Head of caudate nucleus (tissue), 42 donors: Measurements from ENCODE around the gene DAB1.

Source experiments
- DNase-seq, 42 donors: peaks; one replicate each; pipeline versions ENCODE4 v3.0.0 to v3.0.0-alpha.2; 2020 to 2021; ENCODE audit warnings: mixed read lengths in 7 of 42
- intact Hi-C: fragments of 100-400 bp; cut with DNase I; formaldehyde crosslinking; loops from one replicate; pipeline ENCODE4 v1.15.0; 2022

The DAB1 gene

DNA sequence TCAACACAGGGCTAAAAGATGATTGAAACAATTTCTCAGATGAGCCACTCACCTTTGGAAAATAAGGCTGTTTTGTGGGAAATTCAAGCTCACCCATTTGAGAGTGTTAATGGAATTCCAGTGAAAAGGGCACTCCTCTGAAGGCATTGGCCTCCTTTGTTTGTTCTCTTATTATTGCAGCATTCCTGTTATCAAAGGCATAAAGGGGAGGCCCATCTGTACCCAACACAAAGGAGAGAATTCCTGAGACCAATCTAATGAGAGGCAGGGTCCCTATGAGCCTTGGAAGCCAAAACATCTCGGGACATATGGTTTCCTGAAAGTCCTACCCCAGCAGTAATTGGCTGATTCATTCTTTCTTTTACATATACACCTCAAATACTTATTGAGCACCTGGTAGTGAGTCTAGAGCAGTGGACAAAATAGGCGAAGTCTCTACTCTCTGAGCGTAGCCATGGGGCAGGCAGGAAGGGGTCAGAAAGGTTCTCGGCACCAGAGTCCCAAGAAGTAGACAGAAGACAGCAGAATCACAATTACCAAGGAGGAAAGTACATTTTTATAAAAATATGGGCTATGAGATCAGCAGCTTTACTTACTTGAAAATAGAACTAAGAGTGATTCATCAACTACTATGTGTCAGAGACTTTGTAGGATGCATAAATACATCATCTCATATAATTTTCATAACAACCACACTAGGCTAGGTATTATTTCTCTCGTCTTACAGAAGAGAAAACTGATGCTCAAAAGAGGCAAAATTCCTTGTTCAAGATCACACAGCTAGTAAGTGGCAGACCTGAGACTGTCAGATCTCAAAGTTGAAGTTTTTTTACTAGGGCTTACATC lies 218.7 kb downstream of the DAB1 start:
- intact Hi-C loops, result no loop called here
- no peak for DNase-seq

DNA sequence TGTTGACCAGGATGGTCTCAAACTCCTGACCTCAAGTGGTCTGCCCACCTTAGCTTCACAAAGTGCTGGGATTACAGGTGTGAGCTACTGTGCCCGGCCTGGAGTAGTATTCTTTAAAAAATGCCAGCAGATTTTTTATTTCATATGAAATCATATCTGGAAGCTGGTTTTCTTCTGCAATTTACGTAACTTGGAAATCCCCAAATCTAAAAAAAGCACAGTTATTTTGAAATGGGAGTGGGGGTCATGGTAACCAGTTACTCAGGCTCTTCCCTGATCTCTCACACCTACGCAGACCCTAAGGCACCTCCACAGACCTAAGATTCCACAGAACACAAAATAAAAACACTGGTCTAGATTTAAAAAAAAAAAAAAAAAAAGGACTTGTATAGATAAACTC lies 219.8 kb downstream of the DAB1 start:
- no peak for DNase-seq
- intact Hi-C loops, result no loop called here

DNA sequence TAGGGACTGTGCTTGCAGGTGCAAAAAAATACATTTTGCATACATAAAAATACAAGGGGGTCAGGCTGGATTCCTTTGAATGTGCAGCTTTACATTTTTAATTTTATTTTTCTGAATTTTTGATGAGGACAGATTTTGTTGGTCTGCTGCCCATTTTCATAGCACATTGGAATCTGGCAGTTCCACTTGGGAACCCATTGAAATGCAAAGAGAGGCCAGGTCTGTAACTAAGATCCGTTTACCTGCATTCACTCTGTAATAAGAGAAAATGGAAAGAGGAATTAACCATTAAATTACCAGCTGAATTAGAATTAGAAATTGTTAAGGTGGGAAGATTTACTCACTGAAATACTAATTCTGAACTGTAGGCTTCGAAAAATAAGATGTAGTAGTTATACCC lies 221.6 kb downstream of the DAB1 start:
- intact Hi-C loops, result no loop called here

DNA sequence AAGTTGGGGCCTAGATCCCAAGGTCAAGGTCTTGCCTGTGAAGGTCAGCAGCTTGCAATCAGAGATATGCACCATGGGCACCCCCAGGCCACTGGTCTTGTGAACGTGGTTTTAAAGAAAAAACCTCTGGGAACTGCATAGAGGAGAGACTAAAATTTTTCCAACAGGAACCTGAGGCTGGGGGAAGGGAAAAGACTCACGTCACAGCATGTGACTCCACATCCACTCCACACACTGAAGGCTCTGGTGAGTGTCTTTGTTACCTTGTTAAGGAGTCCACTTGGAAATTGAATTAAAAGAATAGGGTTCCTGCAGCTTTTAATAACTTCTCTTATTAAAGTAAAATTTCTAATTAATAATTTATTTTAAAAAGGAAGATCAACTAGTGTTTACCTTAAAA lies 224.9 kb downstream of the DAB1 start:
- intact Hi-C loops, result no loop called here

More for the DNA sequence above, 221.6 kb downstream of the DAB1 start:
- no peak for DNase-seq

DNA sequence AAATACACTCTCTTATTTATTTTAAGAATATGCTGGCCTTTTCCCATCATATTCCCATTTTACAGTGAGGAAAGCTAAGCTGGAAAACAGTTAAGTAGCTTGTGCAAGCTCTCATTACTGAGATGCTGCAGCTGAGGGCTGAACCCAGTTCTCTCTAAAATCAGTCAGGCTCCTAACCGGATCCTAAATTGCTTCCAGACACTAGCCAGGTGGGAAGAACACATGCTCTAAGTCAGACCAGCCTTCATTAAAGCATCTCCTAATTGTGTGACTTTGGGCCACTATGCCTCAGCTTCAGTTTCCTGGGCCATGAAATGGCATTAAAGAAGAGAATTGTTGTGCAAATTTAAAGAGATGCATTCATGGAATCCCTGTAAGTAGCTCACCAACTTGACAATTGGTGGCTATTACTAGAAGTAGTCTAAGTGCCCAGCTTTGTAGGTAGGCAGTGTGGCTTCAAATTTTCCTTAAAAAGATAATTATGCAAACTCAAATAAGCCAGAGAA lies 228.4 kb downstream of the DAB1 start:
- DNase-seq, result no peak
- intact Hi-C loops, result no loop called here

More for the DNA sequence above, 224.9 kb downstream of the DAB1 start:
- DNase-seq, result no peak

DNA sequence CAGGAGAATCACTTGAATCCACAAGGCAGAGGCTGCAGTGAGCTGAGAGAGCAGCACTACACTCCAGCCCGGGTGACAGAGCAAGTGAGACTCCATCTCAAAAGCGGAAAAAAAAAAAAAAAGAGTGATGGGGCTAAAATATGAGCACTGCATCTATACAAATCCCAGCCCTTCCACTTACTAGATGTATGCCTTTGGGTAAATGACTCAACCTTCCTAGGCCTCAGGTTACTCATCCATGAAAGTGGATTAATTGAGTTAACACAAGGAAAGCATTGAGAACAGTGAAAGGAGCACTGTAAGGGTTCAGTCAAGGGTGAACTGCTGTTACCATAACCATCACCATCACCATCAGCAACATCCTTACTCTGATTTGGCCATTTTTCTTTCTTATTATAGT lies 231.6 kb downstream of the DAB1 start:
- intact Hi-C loops, result no loop called here
- DNase-seq, result no peak

DNA sequence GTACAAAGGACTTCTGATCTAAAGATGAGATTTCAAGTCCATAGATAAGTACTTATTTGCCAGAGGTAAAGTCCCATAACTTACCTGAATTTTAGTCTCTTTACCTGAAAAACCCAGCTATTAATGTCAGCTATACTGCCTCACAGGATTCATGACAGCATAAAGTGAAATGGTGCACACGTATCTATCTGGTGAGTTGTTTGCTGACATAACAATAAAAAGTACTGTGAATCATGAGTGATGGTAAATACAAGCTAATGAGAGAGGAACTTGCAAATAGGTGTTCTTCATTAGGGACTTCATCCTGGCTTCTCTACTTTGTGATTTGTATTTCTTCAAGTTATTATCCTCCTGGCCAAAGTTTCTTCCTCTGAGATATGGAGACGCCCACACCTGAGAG lies 233.0 kb downstream of the DAB1 start:
- DNase-seq, result no peak
- intact Hi-C loops, result no loop called here

DNA sequence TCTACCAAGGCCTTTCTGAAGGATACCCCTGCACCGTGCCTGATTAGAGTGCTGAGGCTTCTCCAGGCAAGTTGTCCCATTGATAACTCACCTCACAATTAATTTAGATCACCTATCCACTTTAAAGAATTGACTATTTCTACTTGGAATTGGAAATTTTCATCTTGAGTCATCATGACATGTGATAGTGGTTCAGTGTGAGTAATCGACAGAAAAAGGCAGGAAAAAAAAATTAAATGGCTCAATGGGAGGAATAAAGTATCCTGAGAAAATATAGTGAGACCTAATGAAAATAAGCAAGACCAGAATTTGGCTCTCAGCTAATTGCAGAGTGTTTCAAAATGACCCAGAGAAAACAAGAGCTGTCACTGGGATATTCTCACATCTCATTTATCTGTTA lies 235.7 kb downstream of the DAB1 start:
- intact Hi-C loops, result no loop called here
- DNase-seq, result no peak

DNA sequence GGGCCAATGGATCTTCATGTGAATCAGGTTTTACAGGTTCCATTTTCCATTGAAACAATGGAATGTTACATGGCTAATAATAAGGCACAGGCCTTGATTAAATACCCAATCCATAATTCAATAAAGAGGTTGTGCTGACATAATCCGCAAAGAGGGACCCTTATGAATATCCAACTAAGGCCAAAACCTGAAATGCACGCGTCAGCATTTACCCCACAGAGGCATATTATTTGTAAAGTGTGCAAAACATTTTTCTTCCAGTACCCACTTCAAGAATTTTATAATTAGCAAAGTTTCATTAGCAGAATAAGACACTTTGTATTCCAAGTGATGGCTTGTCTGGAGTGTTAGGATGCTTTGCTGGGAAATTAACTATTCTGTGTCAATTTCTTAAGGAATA lies 237.4 kb downstream of the DAB1 start:
- no peak for DNase-seq
- intact Hi-C loops, result no loop called here

DNA sequence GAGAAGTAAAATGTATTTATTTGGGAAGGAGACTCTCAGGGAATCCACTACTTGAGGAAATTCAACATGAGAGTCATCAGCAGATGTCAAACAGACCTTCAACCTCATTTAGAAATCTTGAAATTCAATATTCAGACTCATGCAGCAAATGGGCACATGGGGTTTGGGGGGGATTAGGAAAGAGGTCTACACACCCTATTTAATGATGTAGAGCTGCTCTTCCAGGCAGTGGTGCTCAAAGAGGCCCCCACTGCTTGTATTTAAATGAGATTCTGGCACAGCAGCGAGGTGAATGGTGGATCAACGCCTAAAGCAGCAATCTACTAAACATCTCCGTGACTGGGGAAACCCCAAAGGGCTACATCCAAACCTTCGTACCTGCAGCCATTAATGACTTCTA lies 244.9 kb downstream of the DAB1 start:
- DNase-seq, result no peak
- intact Hi-C loops, result no loop called here

DNA sequence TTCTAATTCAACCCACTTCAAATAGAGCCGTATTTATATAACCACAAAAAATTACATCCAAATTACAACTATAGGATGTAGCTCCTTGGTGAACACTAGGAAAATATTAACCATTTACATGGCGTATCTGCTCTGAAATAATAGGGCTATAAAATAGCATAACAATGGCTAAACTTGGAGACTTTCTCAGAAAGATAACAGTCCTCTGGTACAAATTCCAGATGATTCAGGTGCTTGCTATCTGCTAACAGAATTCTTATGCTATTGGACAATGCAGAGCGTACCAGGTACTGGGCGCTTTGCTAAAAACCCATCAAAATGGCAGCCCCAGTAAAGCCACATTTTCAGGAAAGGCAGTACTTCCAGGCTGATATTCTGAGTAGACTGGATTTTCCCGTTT lies 248.4 kb downstream of the DAB1 start:
- intact Hi-C loops, result no loop called here
- no peak for DNase-seq

DNA sequence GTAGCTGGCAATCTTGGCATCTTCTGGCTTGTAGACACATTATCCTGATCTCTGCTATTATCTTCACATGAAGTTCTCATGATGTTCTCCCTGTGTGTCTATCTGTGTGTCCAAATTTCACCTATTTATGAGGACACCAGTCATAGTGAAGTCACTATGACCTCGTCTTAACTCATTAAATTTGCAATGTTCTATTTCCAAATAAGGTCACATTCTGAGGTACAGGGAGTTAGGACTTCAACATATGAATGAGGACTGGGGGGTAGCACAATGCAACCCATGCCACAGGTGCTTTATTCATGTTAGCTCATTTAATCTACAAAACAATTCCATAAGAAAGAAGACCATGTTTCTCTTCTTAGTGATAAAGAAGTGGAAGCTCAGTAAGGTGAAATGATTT lies 251.8 kb downstream of the DAB1 start:
- intact Hi-C loops, result no loop called here
- DNase-seq, result no peak

DNA sequence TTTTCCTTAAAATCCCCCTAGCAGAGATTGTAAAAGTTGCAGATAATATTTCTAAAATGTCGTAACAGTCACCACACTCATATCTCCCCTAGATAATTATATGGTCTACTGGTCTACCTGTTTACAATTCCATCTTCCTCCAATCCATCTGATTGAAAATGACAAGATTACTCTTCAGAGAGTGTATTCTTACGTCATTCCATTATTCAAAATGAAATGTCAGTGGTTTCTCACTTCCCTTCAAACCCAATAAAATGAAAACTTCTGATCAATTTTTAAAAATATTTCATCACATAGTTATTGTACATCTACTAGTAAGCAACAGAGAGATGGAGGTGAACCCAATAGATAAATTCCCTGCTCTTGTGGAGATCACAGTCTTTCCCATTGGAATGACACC lies 255.9 kb downstream of the DAB1 start:
- no peak for DNase-seq
- intact Hi-C loops, result no loop called here

DNA sequence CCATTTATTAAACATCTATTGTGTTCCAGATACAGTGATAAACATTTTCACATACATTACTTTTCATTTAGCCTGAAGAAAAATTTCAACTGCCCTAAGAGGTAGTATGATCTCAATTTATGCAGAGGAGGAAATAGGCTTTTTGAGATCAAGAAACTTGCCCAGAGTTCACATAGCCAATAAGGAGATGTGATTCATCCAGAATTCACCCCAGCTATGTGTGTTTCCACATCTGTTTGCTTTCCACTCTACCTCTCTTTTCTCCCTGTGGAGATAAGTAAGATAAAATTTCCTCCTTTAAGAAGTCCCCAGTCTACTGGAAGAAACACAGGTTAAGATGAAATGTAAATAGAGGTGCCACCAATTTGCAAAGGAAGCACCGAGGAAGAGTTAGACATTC lies 258.3 kb downstream of the DAB1 start:
- DNase-seq, result no peak
- intact Hi-C loops, result no loop called here

DNA sequence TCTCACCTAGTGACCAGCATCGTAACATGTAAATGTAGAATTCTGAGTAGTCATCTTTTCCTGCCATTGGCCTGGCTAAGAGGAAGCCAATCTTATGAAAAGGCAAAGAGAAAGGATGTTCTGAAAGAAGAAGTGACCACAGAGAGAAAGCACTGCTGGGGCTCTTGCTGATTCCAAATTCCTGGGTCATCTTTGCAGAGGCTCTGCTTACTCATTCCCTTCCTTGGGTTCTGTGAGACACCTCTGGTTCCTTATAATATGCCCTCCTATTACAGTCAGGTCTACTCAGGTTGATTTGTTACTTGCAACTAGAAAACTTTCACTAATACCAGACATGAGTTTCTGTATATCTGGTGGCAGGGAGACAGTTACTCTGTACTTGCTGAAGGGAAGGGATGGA lies 259.3 kb downstream of the DAB1 start:
- no peak for DNase-seq

DNA sequence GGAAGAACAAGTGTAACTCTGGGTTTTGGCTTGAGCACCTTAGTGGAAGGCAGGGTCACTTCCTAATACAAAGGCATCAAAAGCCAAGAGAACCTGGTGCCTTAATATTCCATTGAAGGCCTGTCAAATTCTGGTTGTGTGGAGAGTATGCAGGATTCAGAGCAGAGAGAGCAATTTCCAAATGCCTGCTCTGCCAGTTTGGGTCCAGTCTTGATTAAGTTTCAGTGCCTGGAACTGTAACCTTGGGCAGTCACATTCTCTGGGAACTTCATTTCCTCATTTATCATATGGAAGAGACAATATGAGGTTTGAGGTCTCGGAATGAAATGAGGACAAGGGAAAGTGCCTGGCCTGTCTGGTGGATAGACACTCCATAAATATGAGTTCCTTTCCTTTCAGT lies 260.1 kb downstream of the DAB1 start:
- DNase-seq, result no peak
- intact Hi-C loops, result no loop called here

More for the DNA sequence above, 259.3 kb downstream of the DAB1 start:
- intact Hi-C loops, result no loop called here

DNA sequence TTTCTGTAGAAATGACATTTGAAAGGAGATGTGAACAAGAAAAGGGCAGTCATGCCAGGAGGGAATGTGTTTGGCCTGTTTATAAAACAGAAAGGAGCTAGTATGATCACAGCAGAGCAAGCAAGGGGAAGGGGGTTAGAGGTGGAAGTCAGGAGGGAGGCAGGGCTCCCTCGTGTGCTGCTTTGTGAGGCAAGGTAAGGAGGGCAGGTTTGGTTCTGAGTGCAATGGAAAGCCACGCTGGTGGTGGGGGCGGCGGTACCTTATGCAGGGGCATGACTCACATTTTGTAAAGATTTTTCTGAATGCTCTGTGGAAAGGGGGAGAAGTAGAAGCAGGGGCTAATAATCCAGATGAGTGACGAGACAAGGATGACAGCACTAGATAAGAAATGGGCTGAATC lies 260.5 kb downstream of the DAB1 start:
- intact Hi-C loops, result no loop called here
- peak in 41 of 42 donors; percentile 32 to 87 (median 65) for DNase-seq

DNA sequence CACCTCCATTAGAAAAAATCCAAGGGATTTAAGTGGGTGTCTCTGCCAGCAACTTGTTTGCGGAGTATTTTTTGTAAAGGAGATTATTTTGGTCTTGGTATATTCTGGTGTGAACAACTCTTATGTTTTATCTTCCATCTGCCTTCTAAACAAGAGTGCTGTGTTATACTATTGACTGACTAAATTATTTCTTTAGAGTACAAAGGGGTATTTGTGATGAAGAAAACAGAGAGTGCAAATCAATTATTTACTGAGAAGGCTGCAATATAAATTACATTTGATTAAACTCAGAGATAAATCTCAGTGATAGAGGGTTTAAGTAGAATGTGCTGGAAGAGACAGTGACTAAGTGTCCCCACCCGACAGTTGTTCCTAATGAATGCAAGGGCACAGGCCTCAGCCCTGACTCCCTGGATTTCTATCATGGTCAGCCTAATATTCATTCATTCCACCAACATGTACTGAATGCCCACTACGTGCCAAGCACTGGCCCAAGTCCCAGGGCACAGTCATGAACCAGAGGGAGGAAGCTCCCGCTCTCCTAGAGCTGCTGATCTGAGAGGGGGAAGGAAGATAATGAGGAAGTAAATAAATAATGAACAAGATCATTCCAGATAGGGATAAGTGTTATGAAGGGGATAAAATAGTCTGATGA lies 261.1 kb downstream of the DAB1 start:
- intact Hi-C loops, result no loop called here
- peak; percentile 14 to 82 (median 58) for DNase-seq

DNA sequence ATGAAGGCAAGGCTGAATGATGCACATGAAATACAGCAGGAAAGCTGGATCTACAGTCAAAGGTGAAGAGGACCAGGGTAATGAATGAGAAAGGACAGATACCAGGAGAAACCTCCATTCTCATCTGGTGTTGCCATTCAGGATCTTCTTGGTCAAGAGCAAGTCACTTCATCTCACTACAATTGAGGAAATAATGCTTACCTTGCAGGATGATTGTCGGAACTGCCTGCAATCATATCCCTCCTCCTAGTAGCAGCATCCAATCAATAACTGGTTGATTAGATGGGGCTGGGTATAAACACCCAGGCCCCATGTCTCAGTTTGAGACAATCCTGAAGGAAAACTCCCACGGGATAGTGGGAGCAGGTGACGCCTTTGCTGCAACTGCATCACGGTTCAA lies 263.3 kb downstream of the DAB1 start:
- no peak for DNase-seq
- intact Hi-C loops, result no loop called here

DNA sequence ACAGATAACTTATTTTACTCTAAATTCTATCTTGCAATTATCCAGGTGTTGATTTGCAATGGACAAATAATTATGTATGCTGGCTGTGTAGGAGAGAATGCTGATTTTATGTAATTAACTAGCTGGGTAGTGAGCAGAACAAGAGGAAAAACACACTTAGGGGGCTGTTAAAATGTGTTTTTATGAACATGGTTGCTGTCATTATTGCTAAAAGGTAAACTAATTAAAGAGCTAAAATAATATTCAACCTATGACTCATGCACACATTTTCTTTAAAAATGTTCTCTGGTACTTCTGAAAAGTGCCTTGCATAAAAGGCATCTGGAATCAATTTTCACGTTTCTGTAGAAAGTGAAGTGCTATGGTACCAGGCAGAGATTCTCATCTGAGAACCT lies 265.3 kb downstream of the DAB1 start:
- no peak for DNase-seq
- intact Hi-C loops, result no loop called here
